ENCODE data around the gene KIF16B.

The KIF16B gene

DNA sequence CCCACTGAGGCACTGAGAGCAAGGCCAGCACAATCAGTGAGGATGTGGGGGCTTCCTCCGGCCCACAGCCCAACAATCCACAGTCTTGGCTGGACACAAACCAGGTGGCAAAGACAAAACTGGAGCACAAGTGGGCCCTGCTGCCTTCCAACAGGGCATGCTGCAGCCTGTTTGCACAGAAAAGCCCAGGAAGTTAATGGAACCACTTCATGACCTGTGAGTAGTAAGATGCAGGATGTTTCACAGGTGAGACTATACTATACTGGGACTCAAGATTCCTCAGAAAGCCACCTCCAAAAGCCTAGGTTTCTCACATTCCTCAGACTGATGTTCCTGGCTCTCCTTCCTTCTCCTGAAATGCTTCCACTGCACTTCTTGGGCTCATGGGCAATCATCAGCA, 235.5 kb downstream of the KIF16B start:
- TF ChIP-seq TAF1 (IDR thresholded peaks at IDR 0.05; ENCODE audit: borderline replicate concordance, insufficient read depth, low read length) (no peak), SIN3A (IDR thresholded peaks at IDR 0.05; ENCODE audit: borderline replicate concordance, insufficient read depth, low read length) (no peak), FOXP2 (optimal IDR thresholded peaks at IDR 0.05; ENCODE audit: borderline replicate concordance, extremely low read depth, extremely low read length, insufficient read depth) (no peak), POLR2AphosphoS5 (IDR thresholded peaks at IDR 0.05; ENCODE audit: low read depth, low read length) (no peak)
- TF ChIP-seq, protein P1, sequence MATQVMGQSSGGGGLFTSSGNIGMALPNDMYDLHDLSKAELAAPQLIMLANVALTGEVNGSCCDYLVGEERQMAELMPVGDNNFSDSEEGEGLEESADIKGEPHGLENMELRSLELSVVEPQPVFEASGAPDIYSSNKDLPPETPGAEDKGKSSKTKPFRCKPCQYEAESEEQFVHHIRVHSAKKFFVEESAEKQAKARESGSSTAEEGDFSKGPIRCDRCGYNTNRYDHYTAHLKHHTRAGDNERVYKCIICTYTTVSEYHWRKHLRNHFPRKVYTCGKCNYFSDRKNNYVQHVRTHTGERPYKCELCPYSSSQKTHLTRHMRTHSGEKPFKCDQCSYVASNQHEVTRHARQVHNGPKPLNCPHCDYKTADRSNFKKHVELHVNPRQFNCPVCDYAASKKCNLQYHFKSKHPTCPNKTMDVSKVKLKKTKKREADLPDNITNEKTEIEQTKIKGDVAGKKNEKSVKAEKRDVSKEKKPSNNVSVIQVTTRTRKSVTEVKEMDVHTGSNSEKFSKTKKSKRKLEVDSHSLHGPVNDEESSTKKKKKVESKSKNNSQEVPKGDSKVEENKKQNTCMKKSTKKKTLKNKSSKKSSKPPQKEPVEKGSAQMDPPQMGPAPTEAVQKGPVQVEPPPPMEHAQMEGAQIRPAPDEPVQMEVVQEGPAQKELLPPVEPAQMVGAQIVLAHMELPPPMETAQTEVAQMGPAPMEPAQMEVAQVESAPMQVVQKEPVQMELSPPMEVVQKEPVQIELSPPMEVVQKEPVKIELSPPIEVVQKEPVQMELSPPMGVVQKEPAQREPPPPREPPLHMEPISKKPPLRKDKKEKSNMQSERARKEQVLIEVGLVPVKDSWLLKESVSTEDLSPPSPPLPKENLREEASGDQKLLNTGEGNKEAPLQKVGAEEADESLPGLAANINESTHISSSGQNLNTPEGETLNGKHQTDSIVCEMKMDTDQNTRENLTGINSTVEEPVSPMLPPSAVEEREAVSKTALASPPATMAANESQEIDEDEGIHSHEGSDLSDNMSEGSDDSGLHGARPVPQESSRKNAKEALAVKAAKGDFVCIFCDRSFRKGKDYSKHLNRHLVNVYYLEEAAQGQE (IDR thresholded peaks at IDR 0.05; ENCODE audit: insufficient read depth in 1 of 2, low read depth in 2 of 2, low read length in 2 of 2) = no peak

- TF ChIP-seq SIN3A (IDR thresholded peaks at IDR 0.05; ENCODE audit: borderline replicate concordance, insufficient read depth, low read length) = no peak
Observed at GRCh38 chr20:16327606-16328005, 245.6 kb downstream of the KIF16B start.

DNA sequence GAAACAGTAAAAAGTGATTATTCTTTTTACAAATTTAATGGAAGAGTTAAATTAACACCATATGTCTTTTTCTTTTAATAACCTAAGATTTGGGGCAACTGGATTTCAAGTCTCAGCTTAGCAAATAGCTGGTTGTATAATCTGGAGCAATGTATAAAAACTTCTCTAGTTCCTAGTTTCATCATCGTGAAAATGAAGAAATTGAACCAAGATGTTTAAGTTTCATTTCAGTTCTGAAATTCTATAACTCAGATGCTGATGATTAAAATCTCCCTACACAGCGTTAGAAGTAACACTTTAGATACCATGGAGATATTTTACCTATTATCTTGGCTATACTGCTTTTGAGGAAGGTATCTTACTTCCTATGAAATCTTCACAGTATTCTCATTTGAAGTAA, 252.0 kb downstream of the KIF16B start:
- TF ChIP-seq FOXP2 (optimal IDR thresholded peaks at IDR 0.05; ENCODE audit: borderline replicate concordance, extremely low read depth, extremely low read length, insufficient read depth) (no peak), POLR2AphosphoS5 (IDR thresholded peaks at IDR 0.05; ENCODE audit: low read depth, low read length) (no peak), SIN3A (IDR thresholded peaks at IDR 0.05; ENCODE audit: borderline replicate concordance, insufficient read depth, low read length) (no peak), TAF1 (IDR thresholded peaks at IDR 0.05; ENCODE audit: borderline replicate concordance, insufficient read depth, low read length) (no peak)
- TF ChIP-seq, protein P1 (IDR thresholded peaks at IDR 0.05; ENCODE audit: insufficient read depth in 1 of 2, low read depth in 2 of 2, low read length in 2 of 2) = no peak

GRCh38 chr20:16317445-16318362, 255.5 kb downstream of the KIF16B start:
- TF ChIP-seq POLR2AphosphoS5 (IDR thresholded peaks at IDR 0.05; ENCODE audit: low read depth, low read length) = no peak
- TF ChIP-seq, protein P1 (IDR thresholded peaks at IDR 0.05; ENCODE audit: insufficient read depth in 1 of 2, low read depth in 2 of 2, low read length in 2 of 2) = no peak
- no peak for TF ChIP-seq SIN3A (IDR thresholded peaks at IDR 0.05; ENCODE audit: borderline replicate concordance, insufficient read depth, low read length)
- TF ChIP-seq FOXP2 (optimal IDR thresholded peaks at IDR 0.05; ENCODE audit: borderline replicate concordance, extremely low read depth, extremely low read length, insufficient read depth) = no peak
- no peak for TF ChIP-seq TAF1 (IDR thresholded peaks at IDR 0.05; ENCODE audit: borderline replicate concordance, insufficient read depth, low read length)

- TF ChIP-seq FOXP2 (optimal IDR thresholded peaks at IDR 0.05; ENCODE audit: borderline replicate concordance, extremely low read depth, extremely low read length, insufficient read depth) (no peak), POLR2AphosphoS5 (IDR thresholded peaks at IDR 0.05; ENCODE audit: low read depth, low read length) (no peak), SIN3A (IDR thresholded peaks at IDR 0.05; ENCODE audit: borderline replicate concordance, insufficient read depth, low read length) (no peak), TAF1 (IDR thresholded peaks at IDR 0.05; ENCODE audit: borderline replicate concordance, insufficient read depth, low read length) (no peak)
- TF ChIP-seq, protein P1 (IDR thresholded peaks at IDR 0.05; ENCODE audit: insufficient read depth in 1 of 2, low read depth in 2 of 2, low read length in 2 of 2) = no peak
Observed at GRCh38 chr20:16316513-16316912, 256.7 kb downstream of the KIF16B start.
